ENCODE data around the gene AKAIN1.

- no peak for TF ChIP-seq CTCF (IDR thresholded peaks at IDR 0.05)
- no peak for TF ChIP-seq ZFX (IDR thresholded peaks at IDR 0.05; ENCODE audit: borderline replicate concordance)
Measured at GRCh38 chr18:5173646-5174045, 23.4 kb downstream of the AKAIN1 start.

Measured in 22Rv1 (cell line).